ENCODE data around the gene TMPRSS11A.

DNA sequence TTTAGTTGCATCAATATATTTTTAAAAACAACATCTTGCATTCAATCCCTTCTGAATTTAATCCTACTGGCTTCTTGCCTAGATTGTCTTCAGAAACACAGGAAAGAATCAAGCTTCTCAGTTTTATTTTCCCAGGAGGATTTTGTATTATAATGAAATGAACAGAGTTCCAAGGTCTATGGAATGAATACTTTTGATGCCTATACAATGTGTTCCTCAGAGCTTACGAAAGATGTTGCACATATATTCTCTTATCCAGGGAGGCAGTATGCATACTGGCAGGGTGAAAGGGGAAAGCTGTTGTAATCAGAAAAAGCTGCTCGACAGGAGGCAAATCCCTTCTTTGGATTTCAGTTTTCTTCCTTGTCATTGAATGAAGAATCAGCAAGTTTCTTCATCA lies 88.3 kb downstream of the TMPRSS11A start:
- TF ChIP-seq, protein P1, sequence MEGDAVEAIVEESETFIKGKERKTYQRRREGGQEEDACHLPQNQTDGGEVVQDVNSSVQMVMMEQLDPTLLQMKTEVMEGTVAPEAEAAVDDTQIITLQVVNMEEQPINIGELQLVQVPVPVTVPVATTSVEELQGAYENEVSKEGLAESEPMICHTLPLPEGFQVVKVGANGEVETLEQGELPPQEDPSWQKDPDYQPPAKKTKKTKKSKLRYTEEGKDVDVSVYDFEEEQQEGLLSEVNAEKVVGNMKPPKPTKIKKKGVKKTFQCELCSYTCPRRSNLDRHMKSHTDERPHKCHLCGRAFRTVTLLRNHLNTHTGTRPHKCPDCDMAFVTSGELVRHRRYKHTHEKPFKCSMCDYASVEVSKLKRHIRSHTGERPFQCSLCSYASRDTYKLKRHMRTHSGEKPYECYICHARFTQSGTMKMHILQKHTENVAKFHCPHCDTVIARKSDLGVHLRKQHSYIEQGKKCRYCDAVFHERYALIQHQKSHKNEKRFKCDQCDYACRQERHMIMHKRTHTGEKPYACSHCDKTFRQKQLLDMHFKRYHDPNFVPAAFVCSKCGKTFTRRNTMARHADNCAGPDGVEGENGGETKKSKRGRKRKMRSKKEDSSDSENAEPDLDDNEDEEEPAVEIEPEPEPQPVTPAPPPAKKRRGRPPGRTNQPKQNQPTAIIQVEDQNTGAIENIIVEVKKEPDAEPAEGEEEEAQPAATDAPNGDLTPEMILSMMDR (IDR thresholded peaks at IDR 0.05) = no peak
- TF ChIP-seq, protein P2, sequence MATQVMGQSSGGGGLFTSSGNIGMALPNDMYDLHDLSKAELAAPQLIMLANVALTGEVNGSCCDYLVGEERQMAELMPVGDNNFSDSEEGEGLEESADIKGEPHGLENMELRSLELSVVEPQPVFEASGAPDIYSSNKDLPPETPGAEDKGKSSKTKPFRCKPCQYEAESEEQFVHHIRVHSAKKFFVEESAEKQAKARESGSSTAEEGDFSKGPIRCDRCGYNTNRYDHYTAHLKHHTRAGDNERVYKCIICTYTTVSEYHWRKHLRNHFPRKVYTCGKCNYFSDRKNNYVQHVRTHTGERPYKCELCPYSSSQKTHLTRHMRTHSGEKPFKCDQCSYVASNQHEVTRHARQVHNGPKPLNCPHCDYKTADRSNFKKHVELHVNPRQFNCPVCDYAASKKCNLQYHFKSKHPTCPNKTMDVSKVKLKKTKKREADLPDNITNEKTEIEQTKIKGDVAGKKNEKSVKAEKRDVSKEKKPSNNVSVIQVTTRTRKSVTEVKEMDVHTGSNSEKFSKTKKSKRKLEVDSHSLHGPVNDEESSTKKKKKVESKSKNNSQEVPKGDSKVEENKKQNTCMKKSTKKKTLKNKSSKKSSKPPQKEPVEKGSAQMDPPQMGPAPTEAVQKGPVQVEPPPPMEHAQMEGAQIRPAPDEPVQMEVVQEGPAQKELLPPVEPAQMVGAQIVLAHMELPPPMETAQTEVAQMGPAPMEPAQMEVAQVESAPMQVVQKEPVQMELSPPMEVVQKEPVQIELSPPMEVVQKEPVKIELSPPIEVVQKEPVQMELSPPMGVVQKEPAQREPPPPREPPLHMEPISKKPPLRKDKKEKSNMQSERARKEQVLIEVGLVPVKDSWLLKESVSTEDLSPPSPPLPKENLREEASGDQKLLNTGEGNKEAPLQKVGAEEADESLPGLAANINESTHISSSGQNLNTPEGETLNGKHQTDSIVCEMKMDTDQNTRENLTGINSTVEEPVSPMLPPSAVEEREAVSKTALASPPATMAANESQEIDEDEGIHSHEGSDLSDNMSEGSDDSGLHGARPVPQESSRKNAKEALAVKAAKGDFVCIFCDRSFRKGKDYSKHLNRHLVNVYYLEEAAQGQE (IDR thresholded peaks at IDR 0.05; ENCODE audit: insufficient read depth in 1 of 2, low read depth in 2 of 2, low read length in 1 of 2) = no peak
- TF ChIP-seq POLR2AphosphoS5 (IDR thresholded peaks at IDR 0.05; ENCODE audit: low read depth, low read length) = no peak
